ENCODE measurements around the gene CALML5. TPM values are rescaled to one million over a fixed set of nuclear protein-coding genes. Genes with fewer than 3 reads are reported as not detected.

Gene CALML5
- total RNA-seq, 1 experiment from 2014 or later = not detected

DNA sequence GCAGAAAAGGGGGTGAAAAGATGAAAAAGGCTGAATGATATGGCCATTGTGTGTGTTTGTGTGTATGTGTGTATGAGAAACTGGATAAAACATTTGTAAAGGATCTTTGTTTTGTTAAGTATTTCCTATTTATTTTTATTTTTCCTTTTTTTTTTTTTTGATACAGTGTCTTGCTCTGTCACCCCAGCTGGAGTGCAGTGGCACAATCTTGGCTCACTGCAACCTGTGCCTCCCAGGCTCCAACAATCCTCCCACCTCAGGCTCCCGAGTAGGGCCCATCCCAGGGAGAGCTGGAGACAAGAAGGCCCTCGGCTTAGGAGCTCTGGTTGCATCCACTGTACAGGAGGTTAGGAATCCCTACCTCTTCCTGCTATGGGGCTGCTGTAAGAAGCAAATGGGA lies 6.9 kb upstream of the CALML5 start:
- CTCF ChIA-PET = interaction anchor here (1.0 kb wide), 1 partner anchor 116 kb away, joined by 3 read pairs; no protein-coding TSS in a partner anchor
- Mint-ChIP-seq H3K27me3 (ENCODE audit: low read depth) (no peaks in the 10 kb centered on the region), H3K36me3 (no peaks in the 10 kb centered on the region), H3K4me3 (no peak overlapping the region), H3K27ac (no peak overlapping the region), H3K9me3 (no peaks in the 10 kb centered on the region), H3K4me1 (peaks cover 18% of the 10 kb centered on the region)
- DNase-seq (ENCODE audit: low spot score) (no peak), ATAC-seq (no peak)
- TF ChIP-seq ZNF121 (CRISPR knock-in tag; IDR thresholded peaks at IDR 0.05) (no peak), GABPB1 (CRISPR knock-in tag; IDR thresholded peaks at IDR 0.05) (no peak), SMAD3 (CRISPR knock-in tag; IDR thresholded peaks at IDR 0.05; ENCODE audit: borderline replicate concordance) (no peak), GTF2I (CRISPR knock-in tag; conservative IDR thresholded peaks at IDR 0.05) (no peak), NR2C2 (CRISPR knock-in tag; IDR thresholded peaks at IDR 0.05) (no peak), HMGA2 (CRISPR knock-in tag; IDR thresholded peaks at IDR 0.05) (no peak), NR3C1 (CRISPR knock-in tag; conservative IDR thresholded peaks at IDR 0.05; ENCODE audit: low read depth) (no peak)
- TF ChIP-seq, protein P1, sequence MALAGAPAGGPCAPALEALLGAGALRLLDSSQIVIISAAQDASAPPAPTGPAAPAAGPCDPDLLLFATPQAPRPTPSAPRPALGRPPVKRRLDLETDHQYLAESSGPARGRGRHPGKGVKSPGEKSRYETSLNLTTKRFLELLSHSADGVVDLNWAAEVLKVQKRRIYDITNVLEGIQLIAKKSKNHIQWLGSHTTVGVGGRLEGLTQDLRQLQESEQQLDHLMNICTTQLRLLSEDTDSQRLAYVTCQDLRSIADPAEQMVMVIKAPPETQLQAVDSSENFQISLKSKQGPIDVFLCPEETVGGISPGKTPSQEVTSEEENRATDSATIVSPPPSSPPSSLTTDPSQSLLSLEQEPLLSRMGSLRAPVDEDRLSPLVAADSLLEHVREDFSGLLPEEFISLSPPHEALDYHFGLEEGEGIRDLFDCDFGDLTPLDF (CRISPR knock-in tag; IDR thresholded peaks at IDR 0.05) = no peak
- TF ChIP-seq, protein P2, sequence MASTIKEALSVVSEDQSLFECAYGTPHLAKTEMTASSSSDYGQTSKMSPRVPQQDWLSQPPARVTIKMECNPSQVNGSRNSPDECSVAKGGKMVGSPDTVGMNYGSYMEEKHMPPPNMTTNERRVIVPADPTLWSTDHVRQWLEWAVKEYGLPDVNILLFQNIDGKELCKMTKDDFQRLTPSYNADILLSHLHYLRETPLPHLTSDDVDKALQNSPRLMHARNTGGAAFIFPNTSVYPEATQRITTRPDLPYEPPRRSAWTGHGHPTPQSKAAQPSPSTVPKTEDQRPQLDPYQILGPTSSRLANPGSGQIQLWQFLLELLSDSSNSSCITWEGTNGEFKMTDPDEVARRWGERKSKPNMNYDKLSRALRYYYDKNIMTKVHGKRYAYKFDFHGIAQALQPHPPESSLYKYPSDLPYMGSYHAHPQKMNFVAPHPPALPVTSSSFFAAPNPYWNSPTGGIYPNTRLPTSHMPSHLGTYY (CRISPR knock-in tag; IDR thresholded peaks at IDR 0.05) = no peak
- TF ChIP-seq, protein P3, sequence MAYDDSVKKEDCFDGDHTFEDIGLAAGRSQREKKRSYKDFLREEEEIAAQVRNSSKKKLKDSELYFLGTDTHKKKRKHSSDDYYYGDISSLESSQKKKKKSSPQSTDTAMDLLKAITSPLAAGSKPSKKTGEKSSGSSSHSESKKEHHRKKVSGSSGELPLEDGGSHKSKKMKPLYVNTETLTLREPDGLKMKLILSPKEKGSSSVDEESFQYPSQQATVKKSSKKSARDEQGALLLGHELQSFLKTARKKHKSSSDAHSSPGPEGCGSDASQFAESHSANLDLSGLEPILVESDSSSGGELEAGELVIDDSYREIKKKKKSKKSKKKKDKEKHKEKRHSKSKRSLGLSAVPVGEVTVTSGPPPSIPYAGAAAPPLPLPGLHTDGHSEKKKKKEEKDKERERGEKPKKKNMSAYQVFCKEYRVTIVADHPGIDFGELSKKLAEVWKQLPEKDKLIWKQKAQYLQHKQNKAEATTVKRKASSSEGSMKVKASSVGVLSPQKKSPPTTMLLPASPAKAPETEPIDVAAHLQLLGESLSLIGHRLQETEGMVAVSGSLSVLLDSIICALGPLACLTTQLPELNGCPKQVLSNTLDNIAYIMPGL (CRISPR knock-in tag; IDR thresholded peaks at IDR 0.05) = no peak
- TF ChIP-seq, protein P4, sequence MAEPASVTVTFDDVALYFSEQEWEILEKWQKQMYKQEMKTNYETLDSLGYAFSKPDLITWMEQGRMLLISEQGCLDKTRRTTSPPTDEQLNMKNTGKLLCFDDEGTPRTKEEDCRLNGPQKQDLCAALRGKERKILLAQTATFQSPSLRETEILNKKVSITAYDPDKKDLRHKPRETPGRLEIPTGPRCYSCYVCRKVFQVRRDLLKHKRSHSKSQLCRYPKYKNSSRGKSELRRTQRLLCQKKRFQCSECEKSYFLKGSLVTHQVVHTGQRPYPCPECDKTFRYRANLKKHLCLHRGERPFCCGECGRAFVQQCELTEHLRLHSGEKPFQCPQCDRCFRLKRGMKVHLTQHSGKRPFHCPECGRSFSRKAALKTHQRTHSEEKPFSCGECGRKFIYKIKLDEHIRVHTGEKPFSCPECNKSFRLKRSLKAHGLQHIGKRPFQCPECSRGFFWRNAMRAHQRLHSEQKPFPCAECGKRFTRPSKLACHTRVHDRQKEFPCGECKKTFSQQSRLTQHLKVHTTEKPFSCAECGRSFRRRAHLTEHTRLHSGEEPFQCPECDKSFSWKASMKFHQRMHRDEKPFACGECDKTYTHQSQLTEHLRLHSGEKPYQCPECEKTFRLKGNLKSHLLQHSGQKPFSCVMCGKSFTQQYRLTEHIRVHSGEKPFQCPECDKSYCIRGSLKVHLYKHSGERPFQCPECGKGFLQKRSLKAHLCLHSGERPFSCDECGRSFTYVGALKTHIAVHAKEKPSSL (CRISPR knock-in tag; conservative IDR thresholded peaks at IDR 0.05) = no peak
- POLR2A ChIA-PET = no interaction called here

DNA sequence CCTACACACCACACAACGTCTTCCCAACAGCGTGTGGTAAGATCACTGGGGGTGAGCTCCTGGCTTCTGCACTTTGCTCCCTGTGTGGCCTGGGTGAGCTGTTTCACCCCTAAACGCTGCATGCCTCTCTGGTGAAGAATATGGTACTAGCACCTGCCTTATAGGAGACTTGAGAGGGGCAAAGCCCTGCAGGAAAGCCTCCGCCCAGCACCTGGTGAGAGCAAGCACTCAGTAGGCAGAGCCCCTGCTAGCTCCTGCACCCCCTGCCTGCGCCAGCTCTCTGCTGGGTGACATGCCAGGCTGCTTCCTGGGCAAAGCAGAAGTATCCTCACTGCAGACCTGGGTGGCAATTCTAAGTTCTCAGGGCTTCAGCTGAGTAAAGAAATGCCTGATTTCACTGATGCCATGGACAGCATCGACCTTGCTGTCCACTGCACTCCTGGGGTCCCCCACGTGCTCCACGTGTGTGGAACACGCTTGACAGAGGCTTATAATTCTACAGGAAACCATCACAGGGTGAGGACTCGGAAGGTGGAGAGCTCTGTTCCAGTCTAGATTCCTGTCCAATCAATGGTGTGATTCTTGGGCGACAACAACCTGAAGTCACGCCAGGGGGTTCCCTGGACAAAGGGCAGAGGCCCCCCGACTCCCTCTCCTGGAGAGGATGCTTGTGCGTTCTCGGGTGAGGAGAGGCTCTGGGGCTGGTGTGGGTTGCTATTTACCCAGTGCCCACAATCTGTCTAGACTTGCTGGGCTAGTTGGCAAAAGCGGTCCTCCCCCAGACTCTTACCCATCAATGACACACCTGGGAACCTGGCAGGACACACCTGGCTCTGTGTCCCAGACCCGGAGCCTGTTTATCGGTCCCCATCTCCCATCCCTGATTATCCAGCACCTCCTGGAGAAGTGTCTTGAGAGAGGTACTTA lies 5.0 kb upstream of the CALML5 start:
- Mint-ChIP-seq H3K36me3 (no peaks in the 10 kb centered on the region), H3K27me3 (ENCODE audit: low read depth) (no peaks in the 10 kb centered on the region), H3K4me1 (peaks cover 21% of the 10 kb centered on the region), H3K27ac (no peak overlapping the region), H3K4me3 (no peak overlapping the region), H3K9me3 (no peaks in the 10 kb centered on the region)
- ATAC-seq (no peak), DNase-seq (ENCODE audit: low spot score) (no peak)
- POLR2A ChIA-PET = no interaction called here
- CTCF ChIA-PET = interaction anchor here (1.5 to 1.7 kb wide), 2 partner anchors 62 to 119 kb away, joined by 4 to 5 read pairs; no protein-coding TSS in a partner anchor
- TF ChIP-seq HMGA2 (CRISPR knock-in tag; IDR thresholded peaks at IDR 0.05) = no peak
- TF ChIP-seq, protein P5, sequence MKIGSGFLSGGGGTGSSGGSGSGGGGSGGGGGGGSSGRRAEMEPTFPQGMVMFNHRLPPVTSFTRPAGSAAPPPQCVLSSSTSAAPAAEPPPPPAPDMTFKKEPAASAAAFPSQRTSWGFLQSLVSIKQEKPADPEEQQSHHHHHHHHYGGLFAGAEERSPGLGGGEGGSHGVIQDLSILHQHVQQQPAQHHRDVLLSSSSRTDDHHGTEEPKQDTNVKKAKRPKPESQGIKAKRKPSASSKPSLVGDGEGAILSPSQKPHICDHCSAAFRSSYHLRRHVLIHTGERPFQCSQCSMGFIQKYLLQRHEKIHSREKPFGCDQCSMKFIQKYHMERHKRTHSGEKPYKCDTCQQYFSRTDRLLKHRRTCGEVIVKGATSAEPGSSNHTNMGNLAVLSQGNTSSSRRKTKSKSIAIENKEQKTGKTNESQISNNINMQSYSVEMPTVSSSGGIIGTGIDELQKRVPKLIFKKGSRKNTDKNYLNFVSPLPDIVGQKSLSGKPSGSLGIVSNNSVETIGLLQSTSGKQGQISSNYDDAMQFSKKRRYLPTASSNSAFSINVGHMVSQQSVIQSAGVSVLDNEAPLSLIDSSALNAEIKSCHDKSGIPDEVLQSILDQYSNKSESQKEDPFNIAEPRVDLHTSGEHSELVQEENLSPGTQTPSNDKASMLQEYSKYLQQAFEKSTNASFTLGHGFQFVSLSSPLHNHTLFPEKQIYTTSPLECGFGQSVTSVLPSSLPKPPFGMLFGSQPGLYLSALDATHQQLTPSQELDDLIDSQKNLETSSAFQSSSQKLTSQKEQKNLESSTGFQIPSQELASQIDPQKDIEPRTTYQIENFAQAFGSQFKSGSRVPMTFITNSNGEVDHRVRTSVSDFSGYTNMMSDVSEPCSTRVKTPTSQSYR (CRISPR knock-in tag; IDR thresholded peaks at IDR 0.05) = no peak
- TF ChIP-seq, protein P6, sequence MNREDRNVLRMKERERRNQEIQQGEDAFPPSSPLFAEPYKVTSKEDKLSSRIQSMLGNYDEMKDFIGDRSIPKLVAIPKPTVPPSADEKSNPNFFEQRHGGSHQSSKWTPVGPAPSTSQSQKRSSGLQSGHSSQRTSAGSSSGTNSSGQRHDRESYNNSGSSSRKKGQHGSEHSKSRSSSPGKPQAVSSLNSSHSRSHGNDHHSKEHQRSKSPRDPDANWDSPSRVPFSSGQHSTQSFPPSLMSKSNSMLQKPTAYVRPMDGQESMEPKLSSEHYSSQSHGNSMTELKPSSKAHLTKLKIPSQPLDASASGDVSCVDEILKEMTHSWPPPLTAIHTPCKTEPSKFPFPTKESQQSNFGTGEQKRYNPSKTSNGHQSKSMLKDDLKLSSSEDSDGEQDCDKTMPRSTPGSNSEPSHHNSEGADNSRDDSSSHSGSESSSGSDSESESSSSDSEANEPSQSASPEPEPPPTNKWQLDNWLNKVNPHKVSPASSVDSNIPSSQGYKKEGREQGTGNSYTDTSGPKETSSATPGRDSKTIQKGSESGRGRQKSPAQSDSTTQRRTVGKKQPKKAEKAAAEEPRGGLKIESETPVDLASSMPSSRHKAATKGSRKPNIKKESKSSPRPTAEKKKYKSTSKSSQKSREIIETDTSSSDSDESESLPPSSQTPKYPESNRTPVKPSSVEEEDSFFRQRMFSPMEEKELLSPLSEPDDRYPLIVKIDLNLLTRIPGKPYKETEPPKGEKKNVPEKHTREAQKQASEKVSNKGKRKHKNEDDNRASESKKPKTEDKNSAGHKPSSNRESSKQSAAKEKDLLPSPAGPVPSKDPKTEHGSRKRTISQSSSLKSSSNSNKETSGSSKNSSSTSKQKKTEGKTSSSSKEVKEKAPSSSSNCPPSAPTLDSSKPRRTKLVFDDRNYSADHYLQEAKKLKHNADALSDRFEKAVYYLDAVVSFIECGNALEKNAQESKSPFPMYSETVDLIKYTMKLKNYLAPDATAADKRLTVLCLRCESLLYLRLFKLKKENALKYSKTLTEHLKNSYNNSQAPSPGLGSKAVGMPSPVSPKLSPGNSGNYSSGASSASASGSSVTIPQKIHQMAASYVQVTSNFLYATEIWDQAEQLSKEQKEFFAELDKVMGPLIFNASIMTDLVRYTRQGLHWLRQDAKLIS (CRISPR knock-in tag; IDR thresholded peaks at IDR 0.05; ENCODE audit: borderline replicate concordance) = no peak
- TF ChIP-seq, protein P7, sequence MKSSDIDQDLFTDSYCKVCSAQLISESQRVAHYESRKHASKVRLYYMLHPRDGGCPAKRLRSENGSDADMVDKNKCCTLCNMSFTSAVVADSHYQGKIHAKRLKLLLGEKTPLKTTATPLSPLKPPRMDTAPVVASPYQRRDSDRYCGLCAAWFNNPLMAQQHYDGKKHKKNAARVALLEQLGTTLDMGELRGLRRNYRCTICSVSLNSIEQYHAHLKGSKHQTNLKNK (CRISPR knock-in tag; IDR thresholded peaks at IDR 0.05) = no peak
- no peak for TF ChIP-seq GTF2I (CRISPR knock-in tag; conservative IDR thresholded peaks at IDR 0.05)
- no peak for TF ChIP-seq ZNF416 (CRISPR knock-in tag; IDR thresholded peaks at IDR 0.05)
- TF ChIP-seq RELA (CRISPR knock-in tag; IDR thresholded peaks at IDR 0.05; ENCODE audit: borderline replicate concordance) = no peak
- TF ChIP-seq NFE2L1 (CRISPR knock-in tag; IDR thresholded peaks at IDR 0.05) = no peak

Measured in WTC11 (cell line).